Measurements from ENCODE around the gene CHST12. TPM values are rescaled to one million over a fixed set of nuclear protein-coding genes. Genes with fewer than 3 reads are reported as not detected.

CHST12 gene
- 16.7 and 17.0 TPM in 2 replicates for total RNA-seq
- long read RNA-seq, full-length matches to known transcripts: 4 of 6 reads
- long read RNA-seq, partial matches to known transcripts: 0 of 6 reads
- long read RNA-seq, other reads (novel, unspliced or antisense): 2 of 6 reads

- Mint-ChIP-seq H3K9me3 (ENCODE audit: low read depth) (no peaks in the 10 kb centered on the region), H3K27ac (no peak within 1 kb of the TSS)
These were observed at the start of gene CHST12 for GRCh38 chr7:2403014-2403717. Gene CHST12, plus strand, starts transcription at chr7:2403611. Its CDS starts 29,029 bp downstream, at chr7:2432640.

GRCh38 chr7:2353936-2354185 is 49.5 kb upstream of the CHST12 start:
- Mint-ChIP-seq H3K4me3 (ENCODE audit: low read depth) (peak overlapping the region; percentile 94), H3K4me1 (ENCODE audit: low read depth) (peaks cover 16% of the 10 kb centered on the region), H3K36me3 (ENCODE audit: insufficient read depth) (peaks cover 3% of the 10 kb centered on the region), H3K27ac (peak overlapping the region; percentile 100), H3K9me3 (ENCODE audit: low read depth) (no peaks in the 10 kb centered on the region), H3K27me3 (no peaks in the 10 kb centered on the region)
- TF ChIP-seq, protein P1, sequence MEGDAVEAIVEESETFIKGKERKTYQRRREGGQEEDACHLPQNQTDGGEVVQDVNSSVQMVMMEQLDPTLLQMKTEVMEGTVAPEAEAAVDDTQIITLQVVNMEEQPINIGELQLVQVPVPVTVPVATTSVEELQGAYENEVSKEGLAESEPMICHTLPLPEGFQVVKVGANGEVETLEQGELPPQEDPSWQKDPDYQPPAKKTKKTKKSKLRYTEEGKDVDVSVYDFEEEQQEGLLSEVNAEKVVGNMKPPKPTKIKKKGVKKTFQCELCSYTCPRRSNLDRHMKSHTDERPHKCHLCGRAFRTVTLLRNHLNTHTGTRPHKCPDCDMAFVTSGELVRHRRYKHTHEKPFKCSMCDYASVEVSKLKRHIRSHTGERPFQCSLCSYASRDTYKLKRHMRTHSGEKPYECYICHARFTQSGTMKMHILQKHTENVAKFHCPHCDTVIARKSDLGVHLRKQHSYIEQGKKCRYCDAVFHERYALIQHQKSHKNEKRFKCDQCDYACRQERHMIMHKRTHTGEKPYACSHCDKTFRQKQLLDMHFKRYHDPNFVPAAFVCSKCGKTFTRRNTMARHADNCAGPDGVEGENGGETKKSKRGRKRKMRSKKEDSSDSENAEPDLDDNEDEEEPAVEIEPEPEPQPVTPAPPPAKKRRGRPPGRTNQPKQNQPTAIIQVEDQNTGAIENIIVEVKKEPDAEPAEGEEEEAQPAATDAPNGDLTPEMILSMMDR (IDR thresholded peaks at IDR 0.05; ENCODE audit: unreplicated experiment): no peak
- DNase-seq (ENCODE audit: low spot score, unreplicated experiment): peak; percentile 77

More at GRCh38 chr7:2403014-2403717, at the start of gene CHST12:
- peak within 1 kb of the TSS; percentile 78 for H3K4me3 Mint-ChIP-seq (ENCODE audit: low read depth)
- peaks cover 17% of the 10 kb centered on the region for H3K4me1 Mint-ChIP-seq (ENCODE audit: low read depth)
- H3K36me3 Mint-ChIP-seq (ENCODE audit: insufficient read depth): no peaks in the 10 kb centered on the region
- peaks cover 3% of the 10 kb centered on the region for H3K27me3 Mint-ChIP-seq
- peak; percentile 93 for DNase-seq (ENCODE audit: low spot score, unreplicated experiment)
- TF ChIP-seq, protein P1 (IDR thresholded peaks at IDR 0.05; ENCODE audit: unreplicated experiment): no peak

- DNase-seq (ENCODE audit: low spot score, unreplicated experiment): peak; percentile 67
- TF ChIP-seq, protein P1 (IDR thresholded peaks at IDR 0.05; ENCODE audit: unreplicated experiment): no peak
- Mint-ChIP-seq H3K36me3 (ENCODE audit: insufficient read depth) (peaks cover 4% of the 10 kb centered on the region), H3K9me3 (ENCODE audit: low read depth) (no peaks in the 10 kb centered on the region), H3K27me3 (no peaks in the 10 kb centered on the region), H3K27ac (peak within 1 kb of the TSS; percentile 100), H3K4me3 (ENCODE audit: low read depth) (peak within 1 kb of the TSS; percentile 94), H3K4me1 (ENCODE audit: low read depth) (peaks cover 18% of the 10 kb centered on the region)
These were observed 49.0 kb upstream of the CHST12 start, which contains the start of gene EIF3B for GRCh38 chr7:2354186-2354938. Gene EIF3B, plus strand, starts transcription at chr7:2354827. Its CDS starts 95 bp downstream, at chr7:2354922.

DNA sequence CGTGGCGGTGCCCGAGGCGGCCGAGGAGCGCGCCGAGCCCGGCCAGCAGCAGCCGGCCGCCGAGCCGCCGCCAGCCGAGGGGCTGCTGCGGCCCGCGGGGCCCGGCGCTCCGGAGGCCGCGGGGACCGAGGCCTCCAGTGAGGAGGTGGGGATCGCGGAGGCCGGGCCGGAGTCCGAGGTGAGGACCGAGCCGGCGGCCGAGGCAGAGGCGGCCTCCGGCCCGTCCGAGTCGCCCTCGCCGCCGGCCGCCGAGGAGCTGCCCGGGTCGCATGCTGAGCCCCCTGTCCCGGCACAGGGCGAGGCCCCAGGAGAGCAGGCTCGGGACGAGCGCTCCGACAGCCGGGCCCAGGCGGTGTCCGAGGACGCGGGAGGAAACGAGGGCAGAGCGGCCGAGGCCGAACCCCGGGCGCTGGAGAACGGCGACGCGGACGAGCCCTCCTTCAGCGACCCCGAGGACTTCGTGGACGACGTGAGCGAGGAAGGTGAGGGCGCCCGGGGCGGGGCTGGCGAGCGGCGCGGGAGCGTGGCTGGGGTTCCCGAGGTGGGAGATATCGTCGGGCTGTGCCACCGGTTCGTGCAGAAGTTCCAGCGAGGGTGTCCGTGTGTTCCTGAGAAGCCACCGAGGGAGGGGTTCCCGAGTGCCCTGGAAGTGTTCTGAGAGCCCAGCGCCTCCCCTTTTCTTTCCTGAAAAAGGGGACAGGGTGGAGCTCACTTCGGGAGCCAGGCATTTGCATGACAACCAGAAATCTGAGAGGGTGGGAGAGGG is 48.3 kb upstream of the CHST12 start:
- Mint-ChIP-seq H3K27me3 (no peaks in the 10 kb centered on the region), H3K4me3 (ENCODE audit: low read depth) (peak overlapping the region; percentile 94), H3K27ac (peak overlapping the region; percentile 91), H3K4me1 (ENCODE audit: low read depth) (peaks cover 18% of the 10 kb centered on the region), H3K9me3 (ENCODE audit: low read depth) (no peaks in the 10 kb centered on the region), H3K36me3 (ENCODE audit: insufficient read depth) (peaks cover 4% of the 10 kb centered on the region)
- peak; percentile 12 for DNase-seq (ENCODE audit: low spot score, unreplicated experiment)
- TF ChIP-seq, protein P1 (IDR thresholded peaks at IDR 0.05; ENCODE audit: unreplicated experiment): no peak

DNA sequence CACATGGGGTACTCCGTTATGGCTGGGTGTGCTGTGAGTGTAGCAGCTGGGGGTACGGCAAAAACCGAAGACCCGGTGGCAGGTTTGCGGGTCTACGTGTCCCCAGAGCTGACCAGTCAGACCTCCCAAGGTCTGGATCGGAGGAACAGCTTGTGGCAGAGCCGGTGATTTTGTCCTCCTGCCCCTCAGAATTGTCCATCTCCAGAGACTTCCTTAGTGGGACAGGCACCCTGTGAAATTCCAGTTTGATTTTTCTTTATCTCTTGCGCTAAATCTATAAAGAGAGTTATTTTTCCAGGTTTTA is 47.8 kb upstream of the CHST12 start:
- DNase-seq (ENCODE audit: low spot score, unreplicated experiment): no peak
- Mint-ChIP-seq H3K4me3 (ENCODE audit: low read depth) (peak overlapping the region; percentile 82), H3K9me3 (ENCODE audit: low read depth) (no peaks in the 10 kb centered on the region), H3K4me1 (ENCODE audit: low read depth) (peaks cover 18% of the 10 kb centered on the region), H3K27me3 (no peaks in the 10 kb centered on the region), H3K27ac (peak overlapping the region; percentile 91), H3K36me3 (ENCODE audit: insufficient read depth) (peaks cover 6% of the 10 kb centered on the region)
- TF ChIP-seq, protein P1 (IDR thresholded peaks at IDR 0.05; ENCODE audit: unreplicated experiment): no peak

All from progenitor cell of endocrine pancreas (in vitro differentiated cells).